CD4-positive, alpha-beta T cell treated with Interleukin-6 at 100 ng/mL for 8 hours (primary cell): ENCODE measurements around the gene ZBTB44.
"Not testable (repeated sequence)": the region's sequence is repeated elsewhere in the genome, so short reads cannot be mapped to it uniquely, and the experiment has no call there.

ENCODE experiments used
- DNase-seq: peaks from one replicate; pipeline ENCODE4 v3.0.0-alpha.2; 2020; ENCODE audit warnings: mixed read lengths, low spot score

The ZBTB44 gene

GRCh38 chr11:130314750-130315285, at the start of gene ZBTB44:
Gene ZBTB44, minus strand, starts transcription at chr11:130314917. Its CDS starts 53,044 bp downstream, at chr11:130261873.
- peak; percentile 92 for DNase-seq

GRCh38 chr11:130359419-130359818, 44.7 kb upstream of the ZBTB44 start:
- DNase-seq, result no peak

- DNase-seq, result no peak
Observed at GRCh38 chr11:130358398-130358797, 43.7 kb upstream of the ZBTB44 start.

- no peak for DNase-seq
Observed at GRCh38 chr11:130347261-130347660, 32.5 kb upstream of the ZBTB44 start.

GRCh38 chr11:130344841-130345240, 30.1 kb upstream of the ZBTB44 start:
- DNase-seq, result no peak

GRCh38 chr11:130340671-130341319, 26.1 kb upstream of the ZBTB44 start:
- peak; percentile 24 for DNase-seq

GRCh38 chr11:130338667-130339066, 23.9 kb upstream of the ZBTB44 start:
- DNase-seq, result no peak

- no peak for DNase-seq
Observed at GRCh38 chr11:130337281-130338089, 22.8 kb upstream of the ZBTB44 start.

GRCh38 chr11:130331397-130331796, 16.7 kb upstream of the ZBTB44 start:
- DNase-seq, result not testable (repeated sequence)

- DNase-seq, result no peak
Observed at GRCh38 chr11:130330101-130330684, 15.5 kb upstream of the ZBTB44 start.

- no peak for DNase-seq
Observed at GRCh38 chr11:130328420-130328819, 13.7 kb upstream of the ZBTB44 start.

- no peak for DNase-seq
Observed at GRCh38 chr11:130327716-130328115, 13.0 kb upstream of the ZBTB44 start.

GRCh38 chr11:130325691-130326090, 11.0 kb upstream of the ZBTB44 start:
- no peak for DNase-seq

- DNase-seq, result no peak
Observed at GRCh38 chr11:130323452-130324450, 9.0 kb upstream of the ZBTB44 start.

- DNase-seq, result no peak
Observed at GRCh38 chr11:130322126-130322525, 7.4 kb upstream of the ZBTB44 start.

- DNase-seq, result no peak
Observed at GRCh38 chr11:130318031-130318673, 3.4 kb upstream of the ZBTB44 start.

- peak; percentile 47 for DNase-seq
Observed at GRCh38 chr11:130315354-130315970, 745 bp upstream of the ZBTB44 start.

GRCh38 chr11:130314184-130314749, 450 bp downstream of the ZBTB44 start:
- peak; percentile 61 for DNase-seq

- no peak for DNase-seq
Observed at GRCh38 chr11:130313383-130314183, 1.1 kb downstream of the ZBTB44 start.
